ENCODE data around the gene ELOVL7. TPM values are rescaled to one million over a fixed set of nuclear protein-coding genes. Genes with fewer than 3 reads are reported as not detected.
A peak's percentile ranks its signal among the peaks of the same experiment; 100 is the strongest.
"Not testable (repeated sequence)": the region's sequence is repeated elsewhere in the genome, so short reads cannot be mapped to it uniquely, and the experiment has no call there.

ELOVL7 gene
- total RNA-seq (2014; rRNA removed; shearing (Covaris generic); ENCODE audit: low replicate concordance) = 0.07 and 0.13 TPM in 2 replicates

GRCh38 chr5:60843936-60844905, at the start of gene ELOVL7:
ELOVL7 (minus strand) TSS chr5:60844269; CDS start chr5:60787397, 56,872 bp downstream.
- peak; percentile 54 for DNase-seq

GRCh38 chr5:60893521-60893920, 49.5 kb upstream of the ELOVL7 start:
- Histone ChIP-seq H3K4me3 (no peak overlapping the region), H3K9me3 (no peaks in the 10 kb centered on the region), H3K27me3 (no peaks in the 10 kb centered on the region), H3K36me3 (peaks cover 12% of the 10 kb centered on the region; the same call in 1 of the 2 replicates)
- DNase-seq = no peak

More at GRCh38 chr5:60843936-60844905, at the start of gene ELOVL7:
- Histone ChIP-seq H3K36me3 (no peaks in the 10 kb centered on the region), H3K4me3 (peak within 1 kb of the TSS; percentile 52), H3K27me3 (peaks cover 38% of the 10 kb centered on the region), H3K9me3 (no peaks in the 10 kb centered on the region)

- no peaks in the 10 kb centered on the region for H3K27me3 ChIP-seq
- no peaks in the 10 kb centered on the region for H3K9me3 ChIP-seq
- H3K36me3 ChIP-seq = peaks cover 3% of the 10 kb centered on the region; the same call in 1 of the 2 replicates
- DNase-seq = no peak
- no peak overlapping the region for H3K4me3 ChIP-seq
These were observed 47.6 kb upstream of the ELOVL7 start for GRCh38 chr5:60891667-60892066.

- H3K9me3 ChIP-seq = no peaks in the 10 kb centered on the region
- no peak for DNase-seq
- no peaks in the 10 kb centered on the region for H3K27me3 ChIP-seq
These were observed 44.4 kb upstream of the ELOVL7 start for GRCh38 chr5:60888359-60889061.

GRCh38 chr5:60887746-60888145, 43.7 kb upstream of the ELOVL7 start:
- Histone ChIP-seq H3K4me3 (no peak overlapping the region), H3K36me3 (peaks cover 5% of the 10 kb centered on the region; the same call in 1 of the 2 replicates), H3K27me3 (no peaks in the 10 kb centered on the region), H3K9me3 (no peaks in the 10 kb centered on the region)
- no peak for DNase-seq

More at GRCh38 chr5:60888359-60889061, 44.4 kb upstream of the ELOVL7 start:
- no peaks in the 10 kb centered on the region; the same call in 1 of the 2 replicates for H3K36me3 ChIP-seq
- no peak overlapping the region for H3K4me3 ChIP-seq

- Histone ChIP-seq H3K27me3 (no peaks in the 10 kb centered on the region), H3K36me3 (peaks cover 6% of the 10 kb centered on the region; the same call in 1 of the 2 replicates), H3K4me3 (no peak overlapping the region), H3K9me3 (no peaks in the 10 kb centered on the region)
- DNase-seq = no peak
These were observed 43.0 kb upstream of the ELOVL7 start for GRCh38 chr5:60887096-60887495.

GRCh38 chr5:60886158-60886557, 42.1 kb upstream of the ELOVL7 start:
- no peak for DNase-seq
- Histone ChIP-seq H3K4me3 (no peak overlapping the region), H3K36me3 (peaks cover 6% of the 10 kb centered on the region; the same call in 1 of the 2 replicates), H3K27me3 (no peaks in the 10 kb centered on the region), H3K9me3 (no peaks in the 10 kb centered on the region)

GRCh38 chr5:60883229-60883628, 39.2 kb upstream of the ELOVL7 start:
- no peak for DNase-seq
- Histone ChIP-seq H3K4me3 (no peak overlapping the region), H3K27me3 (no peaks in the 10 kb centered on the region), H3K9me3 (no peaks in the 10 kb centered on the region; the same call in 1 of the 2 replicates), H3K36me3 (peaks cover 6% of the 10 kb centered on the region; the same call in 1 of the 2 replicates)

- Histone ChIP-seq H3K4me3 (no peak overlapping the region), H3K9me3 (peaks cover 8% of the 10 kb centered on the region; the same call in 1 of the 2 replicates), H3K36me3 (no peaks in the 10 kb centered on the region), H3K27me3 (no peaks in the 10 kb centered on the region)
- DNase-seq = no peak
These were observed 28.8 kb upstream of the ELOVL7 start for GRCh38 chr5:60872892-60873291.

- no peak overlapping the region for H3K4me3 ChIP-seq
- H3K36me3 ChIP-seq = no peaks in the 10 kb centered on the region
- DNase-seq = no peak
- H3K9me3 ChIP-seq = peaks cover 8% of the 10 kb centered on the region; the same call in 1 of the 2 replicates
- no peaks in the 10 kb centered on the region for H3K27me3 ChIP-seq
These were observed 26.8 kb upstream of the ELOVL7 start for GRCh38 chr5:60870857-60871256.

GRCh38 chr5:60860572-60860971, 16.5 kb upstream of the ELOVL7 start:
- H3K27me3 ChIP-seq, H3K36me3 ChIP-seq, H3K9me3 ChIP-seq, H3K4me3 ChIP-seq, DNase-seq: not testable (repeated sequence)

- DNase-seq = no peak
These were observed 12.0 kb upstream of the ELOVL7 start for GRCh38 chr5:60856066-60856465.

GRCh38 chr5:60852940-60853339, 8.9 kb upstream of the ELOVL7 start:
- no peak for DNase-seq
- H3K36me3 ChIP-seq = no peaks in the 10 kb centered on the region
- H3K9me3 ChIP-seq = no peaks in the 10 kb centered on the region
- H3K27me3 ChIP-seq = no peaks in the 10 kb centered on the region; the same call in 1 of the 2 replicates
- no peak overlapping the region for H3K4me3 ChIP-seq

More at GRCh38 chr5:60856066-60856465, 12.0 kb upstream of the ELOVL7 start:
- H3K36me3 ChIP-seq = no peaks in the 10 kb centered on the region
- H3K4me3 ChIP-seq = no peak overlapping the region
- H3K9me3 ChIP-seq = no peaks in the 10 kb centered on the region
- no peaks in the 10 kb centered on the region; the same call in 1 of the 2 replicates for H3K27me3 ChIP-seq

GRCh38 chr5:60852317-60852716, 8.2 kb upstream of the ELOVL7 start:
- H3K9me3 ChIP-seq = no peaks in the 10 kb centered on the region
- H3K4me3 ChIP-seq = no peak overlapping the region
- no peak for DNase-seq
- no peaks in the 10 kb centered on the region for H3K36me3 ChIP-seq
- no peaks in the 10 kb centered on the region; the same call in 1 of the 2 replicates for H3K27me3 ChIP-seq

- no peak for DNase-seq
- Histone ChIP-seq H3K4me3 (no peak overlapping the region), H3K9me3 (no peaks in the 10 kb centered on the region), H3K36me3 (no peaks in the 10 kb centered on the region), H3K27me3 (no peaks in the 10 kb centered on the region; the same call in 1 of the 2 replicates)
These were observed 7.6 kb upstream of the ELOVL7 start for GRCh38 chr5:60851626-60852025.

GRCh38 chr5:60846298-60846697, 2.2 kb upstream of the ELOVL7 start:
- no peak for DNase-seq
- Histone ChIP-seq H3K9me3 (no peaks in the 10 kb centered on the region), H3K4me3 (no peak overlapping the region), H3K27me3 (peaks cover 26% of the 10 kb centered on the region), H3K36me3 (no peaks in the 10 kb centered on the region)
